ENCODE measurements around the gene NPL. TPM values are rescaled to one million over a fixed set of nuclear protein-coding genes. Genes with fewer than 3 reads are reported as not detected.

Gene NPL
- total RNA-seq, 3 donors from 2014 or later (not counting 1 experiment from before 2014, with no cell fraction given) = 5.2 to 10.6 (median 6.8) TPM

- DNase-seq (no peak), ATAC-seq (no peak)
- Histone ChIP-seq H3K27ac (ENCODE audit: low read length) (no peak overlapping the region), H3K27me3 (ENCODE audit: control insufficient read depth, insufficient read depth, low read length) (no peaks in the 10 kb centered on the region), H3K4me1 (ENCODE audit: control insufficient read depth, insufficient read depth, low read length) (no peaks in the 10 kb centered on the region), H3K9me3 (ENCODE audit: control insufficient read depth, insufficient read depth, low read length) (no peaks in the 10 kb centered on the region), H3K36me3 (ENCODE audit: control insufficient read depth, insufficient read depth, low read length) (peaks cover 99% of the 10 kb centered on the region), H3K4me3 (ENCODE audit: low read length) (no peak overlapping the region)
- WGBS (ENCODE audit: insufficient coverage) = 100% methylated on average over 2 of the region's 2 CpGs
- Mint-ChIP-seq H3K36me3 (peaks cover 64% of the 10 kb centered on the region), H3K9me3 (no peaks in the 10 kb centered on the region), H3K27ac (no peak overlapping the region), H3K4me3 (no peak overlapping the region), H3K4me1 (peaks cover 0 to 3% of the 10 kb centered on the region in 2 donors), H3K27me3 (ENCODE audit: low read depth in 2 of 2) (no peaks in the 10 kb centered on the region)
- intact Hi-C loops (cut with micrococcal nuclease) = no loop called here
- TF ChIP-seq CTCF (IDR thresholded peaks at IDR 0.05) = no peak
Observed at GRCh38 chr1:182875889-182876288, 86.3 kb downstream of the NPL start.

GRCh38 chr1:182877331-182877730 is 87.8 kb downstream of the NPL start:
- no peaks in the 10 kb centered on the region for H3K27me3 ChIP-seq (ENCODE audit: control insufficient read depth, insufficient read depth, low read length)
- no peaks in the 10 kb centered on the region for H3K4me1 ChIP-seq (ENCODE audit: control insufficient read depth, insufficient read depth, low read length)
- no peaks in the 10 kb centered on the region for H3K9me3 Mint-ChIP-seq
- H3K36me3 Mint-ChIP-seq = peaks cover 67% of the 10 kb centered on the region
- H3K9me3 ChIP-seq (ENCODE audit: control insufficient read depth, insufficient read depth, low read length) = no peaks in the 10 kb centered on the region
- no peak for TF ChIP-seq CTCF (IDR thresholded peaks at IDR 0.05)
- peaks cover 100% of the 10 kb centered on the region for H3K36me3 ChIP-seq (ENCODE audit: control insufficient read depth, insufficient read depth, low read length)
- no peak overlapping the region for H3K4me3 ChIP-seq (ENCODE audit: low read length)
- no peak overlapping the region for H3K4me3 Mint-ChIP-seq
- peaks cover 0 to 3% of the 10 kb centered on the region in 2 donors for H3K4me1 Mint-ChIP-seq
- H3K27ac ChIP-seq (ENCODE audit: low read length) = no peak overlapping the region
- no peaks in the 10 kb centered on the region for H3K27me3 Mint-ChIP-seq (ENCODE audit: low read depth in 2 of 2)
- intact Hi-C loops (cut with micrococcal nuclease) = no loop called here
- ATAC-seq (no peak), DNase-seq (no peak)
- H3K27ac Mint-ChIP-seq = no peak overlapping the region

- Histone ChIP-seq H3K4me1 (ENCODE audit: control insufficient read depth, insufficient read depth, low read length) (no peaks in the 10 kb centered on the region), H3K9me3 (ENCODE audit: control insufficient read depth, insufficient read depth, low read length) (no peaks in the 10 kb centered on the region), H3K27me3 (ENCODE audit: control insufficient read depth, insufficient read depth, low read length) (no peaks in the 10 kb centered on the region), H3K36me3 (ENCODE audit: control insufficient read depth, insufficient read depth, low read length) (peaks cover 98% of the 10 kb centered on the region), H3K4me3 (ENCODE audit: low read length) (no peak overlapping the region), H3K27ac (ENCODE audit: low read length) (no peak overlapping the region)
- no peak overlapping the region for H3K4me3 Mint-ChIP-seq
- H3K4me1 Mint-ChIP-seq = peaks cover 0 to 3% of the 10 kb centered on the region in 2 donors
- H3K27me3 Mint-ChIP-seq (ENCODE audit: low read depth in 2 of 2) = no peaks in the 10 kb centered on the region
- no peak for ATAC-seq
- DNase-seq = no peak
- TF ChIP-seq CTCF (IDR thresholded peaks at IDR 0.05) = no peak
- no peak overlapping the region for H3K27ac Mint-ChIP-seq
- intact Hi-C loops (cut with micrococcal nuclease) = no loop called here
- 95% methylated on average over 7 of the region's 7 CpGs for WGBS (ENCODE audit: insufficient coverage)
- peaks cover 65% of the 10 kb centered on the region for H3K36me3 Mint-ChIP-seq
- H3K9me3 Mint-ChIP-seq = no peaks in the 10 kb centered on the region
Observed at GRCh38 chr1:182877842-182878241, 88.3 kb downstream of the NPL start.

Other genes starting within 250 kb of the NPL start
- gene RNASEL, start 200.5 kb upstream of the NPL start, total RNA-seq = 1 to 10 TPM; 3.3 to 5.8 (median 4.8) TPM
- 1 to 10 TPM; 1.3 to 9.6 (median 4.2) TPM for gene RGS16, start 185.4 kb upstream of the NPL start, total RNA-seq
- not detected for gene RGS8, start 105.2 kb upstream of the NPL start, total RNA-seq
- gene DHX9, start 49.6 kb downstream of the NPL start, total RNA-seq = 100 to 1,000 TPM; 208 to 226 (median 226) TPM
- not detected for gene SHCBP1L, start 163.4 kb downstream of the NPL start, total RNA-seq
- under 1 TPM; 0.33 to 0.66 (median 0.58) TPM for gene LAMC1, start 233.6 kb downstream of the NPL start, total RNA-seq

All from natural killer cell (primary cell).